GM20000 (cell line): Measurements from ENCODE around the gene HIVEP1.

Experiments
- DNase-seq: peaks from one replicate; pipeline ENCODE4 v3.0.0; 2012; ENCODE audit warnings: low spot score
- TF ChIP-seq, protein P1 (sequence below): IDR thresholded peaks from 2 replicates; pipeline ENCODE4 v1.5.1; 2012; ENCODE audit warnings: mild to moderate bottlenecking, control low read depth; ENCODE audit errors: extremely low read depth, missing control alignments

Gene HIVEP1

DNA sequence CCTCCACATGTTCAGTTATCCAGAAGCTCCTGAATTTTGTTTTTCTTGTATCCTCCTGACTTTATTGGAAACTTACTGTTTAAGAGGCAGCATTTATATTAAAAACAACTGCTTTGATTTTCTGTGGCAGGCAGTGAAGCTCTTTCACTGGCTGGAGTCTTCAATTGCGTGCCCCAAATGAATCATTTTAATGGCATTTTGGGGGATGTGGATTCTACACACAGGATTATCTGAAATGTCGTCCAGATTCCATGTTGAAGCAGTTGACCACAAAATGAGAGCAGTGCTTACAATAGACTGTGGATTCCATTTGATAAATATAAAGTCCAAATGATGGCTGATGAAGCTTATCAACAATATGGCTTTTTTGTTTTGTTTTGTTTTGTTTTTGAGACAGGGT lies 41.0 kb upstream of the HIVEP1 start:
- no peak for DNase-seq
- TF ChIP-seq, protein P1, sequence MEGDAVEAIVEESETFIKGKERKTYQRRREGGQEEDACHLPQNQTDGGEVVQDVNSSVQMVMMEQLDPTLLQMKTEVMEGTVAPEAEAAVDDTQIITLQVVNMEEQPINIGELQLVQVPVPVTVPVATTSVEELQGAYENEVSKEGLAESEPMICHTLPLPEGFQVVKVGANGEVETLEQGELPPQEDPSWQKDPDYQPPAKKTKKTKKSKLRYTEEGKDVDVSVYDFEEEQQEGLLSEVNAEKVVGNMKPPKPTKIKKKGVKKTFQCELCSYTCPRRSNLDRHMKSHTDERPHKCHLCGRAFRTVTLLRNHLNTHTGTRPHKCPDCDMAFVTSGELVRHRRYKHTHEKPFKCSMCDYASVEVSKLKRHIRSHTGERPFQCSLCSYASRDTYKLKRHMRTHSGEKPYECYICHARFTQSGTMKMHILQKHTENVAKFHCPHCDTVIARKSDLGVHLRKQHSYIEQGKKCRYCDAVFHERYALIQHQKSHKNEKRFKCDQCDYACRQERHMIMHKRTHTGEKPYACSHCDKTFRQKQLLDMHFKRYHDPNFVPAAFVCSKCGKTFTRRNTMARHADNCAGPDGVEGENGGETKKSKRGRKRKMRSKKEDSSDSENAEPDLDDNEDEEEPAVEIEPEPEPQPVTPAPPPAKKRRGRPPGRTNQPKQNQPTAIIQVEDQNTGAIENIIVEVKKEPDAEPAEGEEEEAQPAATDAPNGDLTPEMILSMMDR = no peak

DNA sequence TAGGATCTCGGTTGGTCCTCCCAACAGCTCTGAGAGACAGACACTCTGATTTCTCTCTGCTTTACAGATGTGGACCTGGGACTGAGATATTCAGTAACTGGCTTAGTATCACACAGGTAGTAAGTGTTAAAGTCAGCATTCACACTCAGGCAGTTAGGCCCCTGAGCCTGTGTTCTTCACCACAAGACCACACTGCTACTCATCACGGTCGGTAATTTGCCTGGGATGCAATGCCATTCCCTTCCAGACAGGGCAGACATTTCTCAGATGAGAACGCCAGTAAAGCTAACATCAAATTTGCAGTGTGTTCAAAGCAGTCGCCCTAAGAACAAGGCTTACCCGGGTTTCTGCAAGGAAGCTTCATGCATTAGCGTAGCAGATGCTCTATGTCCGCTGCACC lies 39.8 kb upstream of the HIVEP1 start:
- DNase-seq = no peak
- TF ChIP-seq, protein P1 = no peak

DNA sequence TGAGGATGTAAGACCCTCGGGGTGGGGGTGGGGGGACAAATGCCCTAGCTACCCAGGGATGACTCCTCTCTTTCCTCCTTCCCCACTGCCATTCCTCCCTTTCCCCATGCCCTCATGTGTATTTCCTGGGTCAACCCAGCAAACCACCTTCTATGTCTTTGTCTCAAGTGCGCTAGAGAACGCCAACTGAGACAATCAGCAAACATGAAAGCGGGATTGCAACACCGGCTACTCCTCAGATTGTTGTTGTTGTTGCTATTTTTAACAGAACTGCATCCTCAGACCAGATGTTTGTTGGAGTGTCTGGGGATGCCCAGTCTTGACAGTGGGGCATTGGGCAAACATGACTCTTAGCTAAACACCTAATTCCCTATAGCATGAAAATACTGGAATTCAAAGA lies 39.3 kb upstream of the HIVEP1 start:
- no peak for DNase-seq
- TF ChIP-seq, protein P1 = no peak

DNA sequence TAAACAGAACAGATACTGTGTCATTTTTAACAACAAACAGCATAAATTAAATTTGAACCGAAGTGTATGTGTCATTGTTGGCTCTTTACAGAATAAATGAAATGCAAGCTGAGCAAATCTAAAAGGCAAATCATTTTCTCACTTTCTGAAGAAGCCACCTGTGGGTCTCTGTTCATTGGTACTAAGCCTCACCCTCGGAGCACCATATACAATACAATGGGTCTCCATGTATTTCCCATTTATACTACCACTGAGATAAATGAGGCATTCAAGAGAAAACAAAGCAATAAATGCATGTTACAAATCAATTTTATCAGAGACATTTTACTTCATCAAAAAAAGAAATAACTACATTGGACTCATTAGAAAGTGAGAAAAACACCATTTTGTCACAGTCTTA lies 38.9 kb upstream of the HIVEP1 start:
- DNase-seq = no peak
- TF ChIP-seq, protein P1 = no peak

DNA sequence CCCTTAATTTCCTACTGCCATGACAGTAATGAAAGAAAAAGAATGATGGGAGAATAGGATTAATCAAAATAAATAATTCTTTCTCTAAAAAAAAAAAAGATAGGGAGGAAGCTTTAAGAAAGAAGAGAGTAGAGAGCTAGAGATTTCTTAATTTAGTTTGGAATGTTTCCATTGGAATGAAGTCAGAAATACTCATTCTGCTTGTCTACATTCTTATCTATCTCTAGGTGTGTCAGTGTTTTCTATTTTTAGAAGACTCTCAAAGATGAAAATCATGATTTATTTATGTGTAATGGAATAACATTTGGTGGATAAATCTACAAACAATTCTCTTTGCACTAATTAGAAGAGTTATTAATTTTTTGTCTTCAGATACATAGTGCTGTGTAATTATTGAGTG lies 38.0 kb upstream of the HIVEP1 start:
- TF ChIP-seq, protein P1 = no peak
- no peak for DNase-seq

DNA sequence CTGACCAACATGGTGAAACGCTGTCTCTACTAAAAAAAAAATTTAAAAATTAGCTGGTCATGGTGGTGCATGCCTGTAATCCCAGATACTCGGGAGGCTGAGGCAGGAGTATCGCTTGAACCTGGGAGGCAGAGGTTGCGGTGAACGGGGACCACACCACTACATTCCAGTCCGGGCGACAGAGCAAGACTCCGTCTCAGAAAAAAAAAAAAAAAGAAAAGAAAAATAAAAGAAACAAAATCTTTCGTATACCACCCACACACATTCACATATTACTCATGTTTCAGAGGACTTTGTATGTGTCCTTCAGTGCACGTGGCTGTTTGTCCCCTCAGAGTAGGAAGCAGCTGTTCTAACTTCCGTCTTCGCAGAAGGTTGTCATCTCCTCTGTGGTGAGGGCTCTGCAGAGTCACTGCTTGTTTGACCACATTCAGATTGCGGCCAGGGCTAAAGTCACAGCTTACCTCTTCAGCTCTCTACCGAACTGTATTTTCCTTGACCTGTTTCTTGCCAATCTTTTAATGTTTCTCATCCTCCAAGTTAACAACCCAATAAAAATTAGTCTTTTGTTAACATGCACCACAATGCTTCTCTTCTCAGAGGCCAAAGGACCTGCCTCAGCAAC lies 36.6 kb upstream of the HIVEP1 start:
- peak; percentile 68 for DNase-seq

DNA sequence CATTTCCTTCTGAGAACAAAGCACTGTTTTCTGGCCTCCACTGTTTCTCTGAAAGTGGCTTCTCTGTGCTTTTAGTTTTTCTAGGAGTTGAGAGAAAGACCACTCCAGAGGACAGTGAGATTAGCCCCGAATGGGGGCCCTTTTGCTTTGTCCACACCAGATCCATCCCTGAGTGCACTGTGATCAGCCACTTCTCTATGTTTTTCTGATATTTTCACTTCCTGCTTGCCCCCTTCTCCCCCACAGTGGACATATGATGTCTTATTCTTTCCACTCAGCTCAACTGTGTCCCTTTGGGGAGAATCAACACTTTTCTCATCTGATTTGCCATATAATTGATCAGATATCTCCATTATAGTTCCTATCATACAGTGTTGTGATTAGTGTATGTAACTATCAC lies 35.6 kb upstream of the HIVEP1 start:
- DNase-seq = no peak
- TF ChIP-seq, protein P1 = no peak

More for the DNA sequence above, 36.6 kb upstream of the HIVEP1 start:
- TF ChIP-seq, protein P1 = no peak
